Coronary artery (tissue), 2 donors: Measurements from ENCODE around the gene GMCL2.

Experiments used
- DNase-seq: peaks from one replicate; pipeline ENCODE4 v3.0.0-alpha.2; 2017; ENCODE audit warnings: low spot score
- H3K27ac ChIP-seq, 2 donors: fragments of 200-600 bp; sonication (generic); one replicate each; pipeline ENCODE4 v1.5.1; 2016 to 2019
- H3K4me3 ChIP-seq: fragments of 200-600 bp; sonication (generic); 2 replicates; pipeline ENCODE4 v1.5.1; 2016; ENCODE audit warnings: mild to moderate bottlenecking, moderate library complexity
- TF ChIP-seq, protein P1 (sequence below): fragments of 200-600 bp; sonication (generic); IDR thresholded peaks from one replicate; pipeline ENCODE4 v1.5.1; 2019; ENCODE audit warnings: antibody characterized with exemption

The GMCL2 gene

DNA sequence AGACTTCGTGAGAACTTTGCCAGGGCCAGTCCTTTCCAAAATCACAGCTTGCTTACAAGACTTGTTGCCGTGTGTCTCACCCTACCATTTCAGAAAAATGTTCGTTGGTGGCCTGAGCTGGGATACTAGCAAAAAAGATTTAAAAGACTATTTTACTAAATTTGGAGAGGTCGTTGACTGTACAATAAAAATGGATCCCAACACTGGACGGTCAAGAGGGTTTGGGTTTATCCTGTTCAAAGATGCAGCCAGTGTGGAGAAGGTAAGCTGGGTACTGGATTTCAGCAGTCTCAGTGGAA, 18.5 kb upstream of the GMCL2 start:
- TF ChIP-seq, protein P1, sequence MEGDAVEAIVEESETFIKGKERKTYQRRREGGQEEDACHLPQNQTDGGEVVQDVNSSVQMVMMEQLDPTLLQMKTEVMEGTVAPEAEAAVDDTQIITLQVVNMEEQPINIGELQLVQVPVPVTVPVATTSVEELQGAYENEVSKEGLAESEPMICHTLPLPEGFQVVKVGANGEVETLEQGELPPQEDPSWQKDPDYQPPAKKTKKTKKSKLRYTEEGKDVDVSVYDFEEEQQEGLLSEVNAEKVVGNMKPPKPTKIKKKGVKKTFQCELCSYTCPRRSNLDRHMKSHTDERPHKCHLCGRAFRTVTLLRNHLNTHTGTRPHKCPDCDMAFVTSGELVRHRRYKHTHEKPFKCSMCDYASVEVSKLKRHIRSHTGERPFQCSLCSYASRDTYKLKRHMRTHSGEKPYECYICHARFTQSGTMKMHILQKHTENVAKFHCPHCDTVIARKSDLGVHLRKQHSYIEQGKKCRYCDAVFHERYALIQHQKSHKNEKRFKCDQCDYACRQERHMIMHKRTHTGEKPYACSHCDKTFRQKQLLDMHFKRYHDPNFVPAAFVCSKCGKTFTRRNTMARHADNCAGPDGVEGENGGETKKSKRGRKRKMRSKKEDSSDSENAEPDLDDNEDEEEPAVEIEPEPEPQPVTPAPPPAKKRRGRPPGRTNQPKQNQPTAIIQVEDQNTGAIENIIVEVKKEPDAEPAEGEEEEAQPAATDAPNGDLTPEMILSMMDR = no peak
- H3K27ac ChIP-seq = peak overlapping the region; percentile 83 to 90
- H3K4me3 ChIP-seq = peak overlapping the region; percentile 97
- no peak for DNase-seq

DNA sequence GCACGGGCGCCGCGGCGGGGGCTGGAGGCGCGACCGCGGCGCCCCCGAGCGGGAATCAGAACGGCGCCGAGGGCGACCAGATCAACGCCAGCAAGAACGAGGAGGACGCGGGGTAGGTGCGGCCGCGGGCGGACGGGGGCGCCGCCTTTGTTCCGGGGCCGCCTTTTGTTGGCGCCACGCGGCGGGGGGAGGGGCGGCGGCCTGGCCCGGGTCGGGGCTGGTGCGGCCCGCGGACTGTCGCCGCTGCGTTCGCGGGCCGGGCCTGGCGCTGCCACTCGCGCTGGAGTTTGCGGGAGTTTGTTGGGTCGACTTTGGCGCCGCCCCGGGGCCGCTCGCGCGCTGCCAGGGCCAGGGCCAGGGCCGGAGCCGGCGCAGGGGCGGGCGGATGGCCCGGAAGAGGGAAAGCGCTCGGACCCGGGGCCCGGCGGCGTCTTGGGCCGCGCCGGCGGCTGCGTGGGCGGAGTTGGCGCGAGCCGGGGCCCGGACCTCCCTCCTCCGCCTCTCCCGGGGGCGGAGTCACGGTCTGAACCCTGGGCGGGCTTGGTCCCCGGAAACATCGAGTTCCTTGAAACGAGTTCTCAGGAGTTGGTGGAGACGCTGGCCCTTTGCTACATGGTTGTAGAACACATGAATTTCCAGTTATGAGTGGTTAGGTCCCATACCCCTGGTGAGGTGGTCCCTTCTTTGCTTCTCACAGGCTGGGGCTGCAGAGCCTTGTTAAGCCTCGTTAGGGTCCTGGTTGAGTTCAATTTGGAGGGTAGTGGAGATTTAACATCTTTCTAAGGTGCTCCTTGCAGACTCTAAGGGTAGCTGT, 18.0 kb upstream of the GMCL2 start:
- H3K4me3 ChIP-seq = peak overlapping the region; percentile 97
- TF ChIP-seq, protein P1 = no peak
- H3K27ac ChIP-seq = peak overlapping the region; percentile 83 to 90
- DNase-seq = peak; percentile 85

DNA sequence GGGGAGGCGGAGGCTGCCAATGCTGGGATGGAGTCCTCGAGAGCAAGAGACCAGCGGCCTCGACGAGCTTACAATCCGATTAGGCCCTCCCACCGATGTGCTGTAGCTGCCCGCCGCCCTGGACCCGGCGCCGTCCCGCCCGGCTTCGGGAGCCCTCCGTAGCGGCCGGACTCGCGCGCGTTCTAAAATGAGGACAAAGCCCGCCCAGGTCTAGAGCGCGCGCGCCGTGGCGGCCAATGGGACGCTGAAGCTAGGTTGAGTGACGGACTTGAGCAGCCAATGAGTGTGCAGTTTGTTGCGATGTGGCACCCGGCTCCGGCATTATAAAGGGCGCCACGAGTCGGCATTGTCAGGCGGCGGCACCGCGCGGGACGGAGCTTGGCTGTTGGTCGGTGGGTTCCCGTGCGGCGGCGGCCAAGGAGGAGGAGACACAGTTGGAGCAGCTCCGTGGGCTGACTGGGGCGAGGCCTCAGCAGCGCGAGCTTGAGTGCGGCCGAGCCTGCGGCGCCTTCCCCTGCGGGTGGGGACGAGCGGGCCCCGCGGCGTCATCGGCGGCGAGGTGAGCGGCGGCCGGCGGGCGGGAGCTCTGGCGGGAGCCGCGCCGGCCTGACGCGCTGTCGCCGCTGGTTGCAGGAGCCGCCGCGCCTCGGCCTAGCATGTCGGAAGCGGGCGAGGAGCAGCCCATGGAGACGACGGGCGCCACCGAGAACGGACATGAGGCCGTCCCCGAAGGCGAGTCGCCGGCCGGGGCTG, 17.2 kb upstream of the GMCL2 start, which contains the start of gene HNRNPAB:
TSS of gene HNRNPAB (plus strand) at position 352 of the 753 bp plus-strand sequence. CDS start at position 657, 305 bp downstream.
- peak within 1 kb of the TSS; percentile 83 to 90 for H3K27ac ChIP-seq
- TF ChIP-seq, protein P1 = no peak
- peak within 1 kb of the TSS; percentile 97 for H3K4me3 ChIP-seq
- peak; percentile 97 for DNase-seq

DNA sequence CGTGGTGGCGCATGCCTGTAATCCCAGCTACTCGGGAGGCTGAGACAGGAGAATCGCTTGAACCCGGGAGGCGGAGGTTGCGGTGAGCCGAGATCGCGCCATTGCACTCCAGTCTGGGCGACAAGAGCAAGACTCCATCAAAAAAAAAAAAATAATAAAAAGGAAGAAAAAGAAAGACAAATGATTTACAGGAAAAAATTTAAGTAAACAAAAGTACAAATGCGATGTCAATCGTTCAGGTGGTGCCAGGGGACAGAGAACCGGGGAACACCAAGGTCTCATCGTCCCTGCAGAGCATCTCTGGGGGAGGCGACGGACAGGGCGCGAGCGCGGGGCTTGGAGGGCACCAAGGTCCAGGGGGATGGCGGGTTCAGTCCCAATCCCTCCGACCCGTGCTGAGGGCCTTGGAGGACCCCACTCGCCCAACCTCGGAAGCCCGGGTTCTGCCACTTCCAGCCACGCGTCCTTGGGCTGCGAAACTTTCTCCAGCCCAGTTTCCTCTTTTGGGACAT, 16.6 kb upstream of the GMCL2 start:
- no peak for DNase-seq
- TF ChIP-seq, protein P1 = no peak
- H3K4me3 ChIP-seq = peak overlapping the region; percentile 97
- peak overlapping the region in 1 of 2 donors; percentile 90 for H3K27ac ChIP-seq

DNA sequence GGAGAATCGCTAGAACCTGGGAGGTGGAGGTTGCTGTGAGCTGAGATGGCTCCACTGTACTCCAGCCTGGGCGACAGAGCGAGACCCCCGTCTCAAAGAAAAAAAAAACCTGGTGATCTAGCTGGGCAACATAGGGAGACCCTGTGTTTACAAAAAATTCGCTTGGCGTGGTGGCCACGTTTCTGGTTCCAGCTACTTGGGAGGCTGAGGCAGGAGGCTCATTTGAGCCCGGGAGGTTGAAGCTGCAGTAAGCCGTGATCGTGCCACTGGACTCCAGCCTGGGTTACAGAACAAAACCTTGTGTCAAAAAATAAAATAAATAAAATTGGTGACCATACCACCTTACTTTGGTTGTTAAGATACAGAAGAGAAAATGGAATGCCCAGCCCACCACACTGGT, 15.4 kb upstream of the GMCL2 start:
- peak; percentile 41 for DNase-seq
- Histone ChIP-seq H3K27ac (no peak overlapping the region), H3K4me3 (no peak overlapping the region)
- TF ChIP-seq, protein P1 = no peak

DNA sequence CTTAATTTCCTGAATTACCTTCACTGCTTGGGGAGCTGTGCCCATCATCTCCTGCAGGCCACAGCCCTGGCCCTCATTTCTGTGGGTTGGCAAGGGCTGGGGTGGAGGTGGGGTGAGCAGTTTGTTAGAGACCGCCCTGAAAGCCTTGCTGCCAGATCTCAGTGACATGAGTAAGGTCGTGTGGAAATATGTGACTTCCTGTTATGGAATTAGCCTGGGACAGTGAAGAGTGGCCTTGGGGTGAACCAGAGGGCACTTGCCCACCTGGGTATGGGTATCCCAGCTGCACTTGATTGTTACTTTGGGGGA, 14.7 kb upstream of the GMCL2 start:
- DNase-seq = peak; percentile 49
- TF ChIP-seq, protein P1 = no peak
- Histone ChIP-seq H3K4me3 (no peak overlapping the region), H3K27ac (no peak overlapping the region)
